IPS-15b (cell line): Measurements from ENCODE around the gene HARBI1.

Experiments used
- H3K27me3 ChIP-seq: one replicate; pipeline ENCODE4 v1.6.1; 2013; ENCODE audit warnings: low read length; ENCODE audit not compliant: control insufficient read depth, insufficient read depth
- H3K36me3 ChIP-seq: one replicate; pipeline ENCODE4 v1.6.1; 2013; ENCODE audit warnings: low read length; ENCODE audit not compliant: control insufficient read depth, insufficient read depth
- H3K4me1 ChIP-seq: one replicate; pipeline ENCODE4 v1.6.1; 2013; ENCODE audit warnings: mild to moderate bottlenecking, low read length; ENCODE audit not compliant: control insufficient read depth, insufficient read depth
- H3K4me3 ChIP-seq: one replicate; pipeline ENCODE4 v1.5.1; 2013; ENCODE audit warnings: low read depth, low read length
- H3K9ac ChIP-seq: one replicate; pipeline ENCODE4 v1.6.1; 2013; ENCODE audit warnings: low read depth, mild to moderate bottlenecking, low read length
- H3K9me3 ChIP-seq: one replicate; pipeline ENCODE4 v1.6.1; 2013; ENCODE audit warnings: mild to moderate bottlenecking, low read length; ENCODE audit not compliant: control insufficient read depth, insufficient read depth

Gene HARBI1

DNA sequence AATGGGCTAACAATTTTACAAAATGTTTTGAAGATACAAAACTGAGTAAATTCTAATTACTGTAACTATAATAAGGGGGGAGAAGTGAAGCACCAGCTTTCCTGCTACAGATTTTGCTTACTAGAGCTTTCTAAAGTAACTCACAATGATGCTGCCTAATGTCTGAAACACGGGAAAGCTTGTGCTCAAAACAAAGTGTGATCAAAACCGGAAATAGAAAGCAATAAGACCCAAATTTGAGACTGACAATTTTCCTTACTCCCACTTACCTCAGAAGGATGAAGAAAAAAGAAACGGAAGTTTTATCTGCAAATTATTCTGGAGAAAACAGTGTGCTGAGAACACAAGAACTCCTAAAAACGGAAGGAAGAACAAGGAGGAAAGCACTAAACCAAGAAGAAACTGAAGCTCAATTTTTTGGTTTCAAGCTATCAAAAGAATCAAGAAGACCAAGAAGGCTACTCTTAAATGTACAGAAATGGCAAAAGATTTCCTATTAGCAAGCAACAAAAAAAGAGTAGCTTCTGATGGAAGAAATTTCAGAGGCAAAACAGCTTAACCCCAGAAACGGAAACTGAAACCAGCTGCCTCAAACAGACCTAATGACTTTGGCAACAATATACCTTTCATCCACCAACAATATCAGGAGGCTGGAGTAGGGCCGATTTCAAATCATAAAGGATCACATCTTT, 56.6 kb downstream of the HARBI1 start:
- no peak overlapping the region for H3K9ac ChIP-seq
- H3K4me1 ChIP-seq = peaks cover 4% of the 10 kb centered on the region
- H3K4me3 ChIP-seq = no peak overlapping the region
- no peaks in the 10 kb centered on the region for H3K36me3 ChIP-seq
- H3K27me3 ChIP-seq = no peaks in the 10 kb centered on the region
- no peaks in the 10 kb centered on the region for H3K9me3 ChIP-seq

- no peaks in the 10 kb centered on the region for H3K27me3 ChIP-seq
- peaks cover 10% of the 10 kb centered on the region for H3K4me1 ChIP-seq
- H3K4me3 ChIP-seq = no peak overlapping the region
- H3K9ac ChIP-seq = no peak overlapping the region
- H3K9me3 ChIP-seq = no peaks in the 10 kb centered on the region
- H3K36me3 ChIP-seq = no peaks in the 10 kb centered on the region
Measured at GRCh38 chr11:46559815-46560214, 57.2 kb downstream of the HARBI1 start.

GRCh38 chr11:46557684-46558151, 59.3 kb downstream of the HARBI1 start:
- H3K36me3 ChIP-seq = no peaks in the 10 kb centered on the region
- peaks cover 22% of the 10 kb centered on the region for H3K4me1 ChIP-seq
- no peaks in the 10 kb centered on the region for H3K9me3 ChIP-seq
- H3K4me3 ChIP-seq = no peak overlapping the region
- H3K27me3 ChIP-seq = no peaks in the 10 kb centered on the region
- no peak overlapping the region for H3K9ac ChIP-seq

GRCh38 chr11:46555267-46556054, 61.6 kb downstream of the HARBI1 start:
- Histone ChIP-seq H3K36me3 (no peaks in the 10 kb centered on the region), H3K9ac (no peak overlapping the region), H3K4me1 (peaks cover 22% of the 10 kb centered on the region), H3K9me3 (no peaks in the 10 kb centered on the region), H3K4me3 (no peak overlapping the region), H3K27me3 (no peaks in the 10 kb centered on the region)

- no peaks in the 10 kb centered on the region for H3K36me3 ChIP-seq
- no peak overlapping the region for H3K4me3 ChIP-seq
- H3K4me1 ChIP-seq = peaks cover 22% of the 10 kb centered on the region
- H3K9me3 ChIP-seq = no peaks in the 10 kb centered on the region
- H3K27me3 ChIP-seq = no peaks in the 10 kb centered on the region
- no peak overlapping the region for H3K9ac ChIP-seq
Measured at GRCh38 chr11:46554213-46555147, 62.5 kb downstream of the HARBI1 start.

DNA sequence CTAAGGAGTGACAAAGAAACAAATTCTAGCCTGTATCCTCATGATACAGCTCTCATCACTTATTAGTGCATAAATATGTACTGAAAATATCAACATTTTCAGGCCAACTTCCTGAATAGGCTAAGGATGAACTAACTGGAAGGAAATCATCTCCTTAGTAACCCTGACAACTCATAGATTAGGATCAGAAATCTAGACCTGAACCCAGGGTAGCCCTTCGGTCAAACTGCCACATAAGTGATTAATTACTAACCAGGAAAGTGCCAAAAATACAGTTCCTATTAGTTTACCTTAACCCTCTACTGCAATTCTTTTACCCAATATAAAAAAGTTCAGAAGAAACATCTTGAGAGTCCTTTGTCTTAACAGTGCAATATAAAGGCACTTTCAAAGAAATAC, 63.2 kb downstream of the HARBI1 start:
- peaks cover 22% of the 10 kb centered on the region for H3K4me1 ChIP-seq
- peak overlapping the region; percentile 47 for H3K9ac ChIP-seq
- no peak overlapping the region for H3K4me3 ChIP-seq
- H3K27me3 ChIP-seq = no peaks in the 10 kb centered on the region
- no peaks in the 10 kb centered on the region for H3K36me3 ChIP-seq
- no peaks in the 10 kb centered on the region for H3K9me3 ChIP-seq
